HL-60 (cell line): ENCODE data around the gene SCART1.
"Not testable (repeated sequence)": the region's sequence is repeated elsewhere in the genome, so short reads cannot be mapped to it uniquely, and the experiment has no call there.

ENCODE experiments used
- DNase-seq, 2 experiments: peaks; one replicate each; pipeline ENCODE4 v3.0.0-alpha.2; 2010 to 2020; ENCODE audit warnings: low read depth in 1 of 2, low spot score in 1 of 2
- H3K27ac ChIP-seq: fragments of 250-450 bp; sonication (Bioruptor Pico); replicated peaks from 2 replicates; pipeline ENCODE4 v1.5.1; 2020; ENCODE audit warnings: mild to moderate bottlenecking, moderate library complexity
- H3K27me3 ChIP-seq: fragments of 250-450 bp; sonication (Bioruptor Pico); 2 replicates; pipeline ENCODE4 v1.5.1; 2021; ENCODE audit warnings: mild to moderate bottlenecking, moderate library complexity; ENCODE audit not compliant: insufficient read depth, poor library complexity, severe bottlenecking
- H3K4me3 ChIP-seq: replicated peaks from 2 replicates; pipeline ENCODE4 v1.5.1; 2011; ENCODE audit warnings: mild to moderate bottlenecking, control low read depth, low read length; ENCODE audit not compliant: insufficient read depth
- CTCF ChIP-seq: IDR thresholded peaks from one replicate; pipeline ENCODE4 v1.5.1; 2011; ENCODE audit warnings: low read length, control low read depth, inconsistent platforms; ENCODE audit not compliant: insufficient read depth
- GABPA ChIP-seq: IDR thresholded peaks from 2 replicates; pipeline ENCODE4 v1.6.1; 2012; ENCODE audit warnings: low read depth
- POLR2AphosphoS5 ChIP-seq: IDR thresholded peaks from 2 replicates; pipeline ENCODE4 v1.6.1; 2012; ENCODE audit warnings: low read depth
- REST ChIP-seq: IDR thresholded peaks from 2 replicates; pipeline ENCODE4 v1.6.1; 2012; ENCODE audit warnings: low read depth; ENCODE audit not compliant: insufficient replicate concordance
- SPI1 ChIP-seq: IDR thresholded peaks from 2 replicates; pipeline ENCODE4 v1.6.1; 2012; ENCODE audit warnings: low read depth, mild to moderate bottlenecking, borderline replicate concordance

SCART1 gene

GRCh38 chr10:133511907-133512528 lies 58.3 kb downstream of the SCART1 start:
- H3K27ac ChIP-seq = no peak overlapping the region
- TF ChIP-seq GABPA (no peak), CTCF (no peak), POLR2AphosphoS5 (no peak), SPI1 (no peak), REST (no peak)
- H3K4me3 ChIP-seq = no peak overlapping the region
- no peak for DNase-seq
- no peaks in the 10 kb centered on the region for H3K27me3 ChIP-seq

DNA sequence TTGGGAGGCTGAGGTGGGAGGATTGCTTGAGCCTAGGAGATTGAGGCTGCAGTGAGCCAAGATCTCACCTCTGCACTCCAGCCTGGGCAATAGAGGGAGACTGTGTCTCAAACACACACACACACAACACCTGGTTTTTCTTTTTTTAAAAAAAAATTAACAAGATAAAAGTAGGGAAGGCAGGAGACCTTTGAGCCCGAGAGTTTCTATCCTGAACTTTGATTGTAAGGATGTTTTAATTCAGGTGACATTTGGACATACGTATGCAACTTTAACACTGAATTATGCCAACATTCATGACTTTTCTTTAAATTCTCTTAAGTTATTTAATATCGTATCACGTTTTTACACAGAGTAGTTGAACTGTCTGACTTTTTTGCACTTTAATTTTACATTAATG lies 61.7 kb downstream of the SCART1 start:
- no peak overlapping the region for H3K27ac ChIP-seq
- no peak for TF ChIP-seq SPI1
- no peak for TF ChIP-seq GABPA
- TF ChIP-seq CTCF = no peak
- no peak for TF ChIP-seq REST
- no peak for TF ChIP-seq POLR2AphosphoS5
- no peak for DNase-seq
- H3K4me3 ChIP-seq = no peak overlapping the region
- no peaks in the 10 kb centered on the region for H3K27me3 ChIP-seq

DNA sequence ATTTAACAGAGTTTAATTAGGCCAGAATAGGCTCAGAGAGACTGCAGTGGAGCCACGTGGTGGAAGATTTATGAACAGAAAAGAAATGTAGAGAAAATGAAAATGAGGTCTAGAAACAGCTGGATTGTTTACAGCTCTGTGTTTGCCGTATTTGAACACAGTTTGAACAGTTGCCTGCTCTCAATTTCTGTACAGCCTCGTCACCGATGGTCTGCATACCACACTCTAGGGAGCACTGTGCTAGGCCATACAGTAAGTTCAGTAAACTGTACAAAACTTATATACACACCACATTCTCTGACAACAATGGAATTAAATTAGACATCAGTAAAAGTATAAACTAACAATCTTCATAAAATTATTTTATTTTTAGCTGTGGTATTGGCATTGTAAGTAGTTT lies 62.3 kb downstream of the SCART1 start:
- no peak for TF ChIP-seq POLR2AphosphoS5
- no peak for TF ChIP-seq GABPA
- TF ChIP-seq CTCF = no peak
- TF ChIP-seq SPI1 = no peak
- no peak for TF ChIP-seq REST
- Histone ChIP-seq H3K27me3 (no peaks in the 10 kb centered on the region), H3K4me3 (no peak overlapping the region), H3K27ac (no peak overlapping the region)
- no peak for DNase-seq

- DNase-seq, H3K4me3 ChIP-seq, H3K27me3 ChIP-seq, H3K27ac ChIP-seq: not testable (repeated sequence)
Measured at GRCh38 chr10:133518517-133518916, 64.8 kb downstream of the SCART1 start.
